GM12878 (cell line): ENCODE data around the gene KREMEN2. TPM values are rescaled to one million over a fixed set of nuclear protein-coding genes. Genes with fewer than 3 reads are reported as not detected.

Experiments used
- ATAC-seq: fragments of 200-7000 bp; cut with Tn5 transposase; 3 replicates; pipeline ENCODE4 v1.9.1; 2020; ENCODE audit warnings: mild to moderate bottlenecking, moderate library complexity
- BruUV-seq: library from RNA; stranded (reverse); fragments of 400-500 nt; replicated peaks from 2 replicates; lab custom pipeline; 2021; lab: Mats Ljungman, UMichigan
- CTCF ChIA-PET: fragments of 300-600 bp; sonication (Branson Sonifier 250); formaldehyde crosslinking; extraction: SDS; loops from one replicate; lab custom pipeline; 2021; ENCODE audit warnings: inconsistent platforms; lab: Yijun Ruan, JAX
- POLR2A ChIA-PET: fragments of 350-600 bp; formaldehyde crosslinking; extraction: SDS; loops from one replicate; lab custom pipeline; 2021; ENCODE audit warnings: inconsistent platforms; lab: Charles Lee
- RAD21 ChIA-PET: fragments of 300-600 bp; sonication (Branson Sonifier 250); formaldehyde crosslinking; loops from one replicate; lab custom pipeline; 2023; ENCODE audit warnings: antibody characterized with exemption; ENCODE audit not compliant: unreplicated experiment; lab: Charles Lee
- SMC1A ChIA-PET: fragments of 300-600 bp; sonication (Branson Sonifier 250); formaldehyde crosslinking; loops from one replicate; lab custom pipeline; 2023; ENCODE audit not compliant: unreplicated experiment, uncharacterized antibody; lab: Charles Lee
- DNase-seq: peaks from one replicate; pipeline ENCODE4 v3.0.0-alpha.2; 2011; ENCODE audit warnings: low read depth, low spot score
- FAIRE-seq: peaks from 3 replicates; lab custom pipeline; 2011; peaks lifted over from hg19 to GRCh38; lab: Jason Lieb, UNC
- H2AFZ ChIP-seq: 2 replicates; pipeline ENCODE4 v1.6.0; 2011; ENCODE audit warnings: low read depth, low read length, control low read depth; ENCODE audit not compliant: control insufficient read depth
- H3K27ac ChIP-seq: 2 replicates; pipeline ENCODE4 v1.5.1; 2011; ENCODE audit warnings: control low read depth; ENCODE audit not compliant: control insufficient read depth, insufficient read depth
- H3K27me3 ChIP-seq, 2 experiments: replicated peaks in 1 of 2; 2 replicates each; pipeline versions ENCODE4 v1.6.0 to v1.6.1; 2011; ENCODE audit warnings: low read length in 1 of 2; ENCODE audit not compliant: control insufficient read depth in 2 of 2, insufficient read depth in 2 of 2
- H3K36me3 ChIP-seq, 2 experiments: 2 replicates each; pipeline ENCODE4 v1.5.1; 2011; ENCODE audit warnings: low read length in 1 of 2; ENCODE audit not compliant: control insufficient read depth in 2 of 2, insufficient read depth in 2 of 2
- H3K4me1 ChIP-seq: 2 replicates; pipeline ENCODE4 v1.6.1; 2011; ENCODE audit warnings: mild to moderate bottlenecking, low read length, moderate library complexity, mixed read lengths; ENCODE audit not compliant: control insufficient read depth, insufficient read depth
- H3K4me2 ChIP-seq: 2 replicates; pipeline ENCODE4 v1.6.0; 2011; ENCODE audit warnings: control low read depth; ENCODE audit not compliant: control insufficient read depth, insufficient read depth
- H3K4me3 ChIP-seq: fragments of 200-600 bp; sonication (generic); 2 replicates; pipeline ENCODE4 v1.5.1; 2016
- H3K79me2 ChIP-seq: 2 replicates; pipeline ENCODE4 v1.6.0; 2011; ENCODE audit warnings: low read length; ENCODE audit not compliant: control insufficient read depth, insufficient read depth
- H3K9ac ChIP-seq: 2 replicates; pipeline ENCODE4 v1.8.0; 2011; ENCODE audit warnings: low read length, control low read depth, mixed read lengths; ENCODE audit not compliant: control insufficient read depth, insufficient read depth
- H3K9me3 ChIP-seq: replicated peaks from 3 replicates; pipeline ENCODE4 v1.5.1; 2011; ENCODE audit warnings: mild to moderate bottlenecking, low read length; ENCODE audit not compliant: control insufficient read depth, insufficient read depth
- H4K20me1 ChIP-seq: 2 replicates; pipeline ENCODE4 v1.6.0; 2011; ENCODE audit not compliant: control insufficient read depth, insufficient read depth
- CHD4 ChIP-seq: fragments of 200-600 bp; sonication (generic); IDR thresholded peaks from 2 replicates; pipeline ENCODE4 v1.6.1; 2016; ENCODE audit warnings: mild to moderate bottlenecking
- MEF2B ChIP-seq: fragments of 450-650 bp; IDR thresholded peaks from 2 replicates; pipeline ENCODE4 v1.6.1; 2018; ENCODE audit warnings: mild to moderate bottlenecking, moderate library complexity; ENCODE audit not compliant: partially characterized antibody, poor library complexity, severe bottlenecking
- MLLT1 ChIP-seq: fragments of 450-650 bp; IDR thresholded peaks from 2 replicates; pipeline ENCODE4 v1.6.1; 2016; ENCODE audit warnings: mild to moderate bottlenecking
- MXI1 ChIP-seq: fragments of 150-350 bp; IDR thresholded peaks from 2 replicates; pipeline ENCODE4 v1.6.1; 2011; ENCODE audit warnings: low read depth, mild to moderate bottlenecking, inconsistent platforms, low read length, improper control_type of control experiment
- POU2F2 ChIP-seq: IDR thresholded peaks from 3 replicates; pipeline ENCODE4 v1.6.1; 2011; ENCODE audit warnings: low read depth, mild to moderate bottlenecking, low read length, borderline replicate concordance
- SIN3A ChIP-seq: IDR thresholded peaks from 2 replicates; pipeline ENCODE4 v1.6.1; 2012; ENCODE audit warnings: low read depth, low read length, improper control_type of control experiment
- TARDBP ChIP-seq: IDR thresholded peaks from 2 replicates; pipeline ENCODE4 v1.6.1; 2016; ENCODE audit warnings: borderline replicate concordance
- TCF7 ChIP-seq: IDR thresholded peaks from 2 replicates; pipeline ENCODE4 v1.6.1; 2014; ENCODE audit warnings: antibody characterized with exemption, borderline replicate concordance
- ZBED1 ChIP-seq: IDR thresholded peaks from 2 replicates; pipeline ENCODE4 v1.6.1; 2016; ENCODE audit warnings: borderline replicate concordance
- ZBTB4 ChIP-seq: fragments of 450-650 bp; formaldehyde crosslinking; IDR thresholded peaks from 2 replicates; pipeline ENCODE4 v1.4.0; 2022; ENCODE audit warnings: mild to moderate bottlenecking, moderate library complexity
- ZNF24 ChIP-seq: fragments of 450-650 bp; IDR thresholded peaks from 2 replicates; pipeline ENCODE4 v1.6.1; 2017; ENCODE audit warnings: antibody characterized with exemption, mild to moderate bottlenecking
- ZZZ3 ChIP-seq: IDR thresholded peaks from 2 replicates; pipeline ENCODE4 v1.6.1; 2011; ENCODE audit warnings: low read depth; ENCODE audit not compliant: control insufficient read depth, insufficient read length
- WGBS: methylation state at CpG from one replicate; pipeline ENCODE4 v1.1.6; 2016; ENCODE audit warnings: low lambda C conversion rate; ENCODE audit not compliant: insufficient replicate concordance, insufficient coverage; ENCODE audit errors: missing lambda C conversion rate; 5-methylcytosine and 5-hydroxymethylcytosine counted together
- in situ Hi-C: fragments of 300-500 bp; cut with MboI; formaldehyde crosslinking; loops from 9 replicates; pipeline ENCODE4 v1.14.3; 2018; ENCODE audit warnings: mixed read lengths
- intact Hi-C: fragments of 100-400 bp; cut with micrococcal nuclease; formaldehyde crosslinking; loops from one replicate; pipeline ENCODE4 v1.14.2; 2022; ENCODE audit not compliant: unreplicated experiment
- polyA plus RNA-seq, 11 experiments: library from polyadenylated mRNA; depleted of rRNA in 4 of 11; unstranded in 6 of 11; stranded (reverse) in 5 of 11; fragments of >200 nt; fragmentation: Nextera tagmentation in 4 of 11; fragmentation: Illumina TruSeq in 1 of 11; extraction: Ambion mirVana in 4 of 11; extraction: Trizol in 1 of 11; gene quantifications; 1 replicate in 1 of 11; 2 replicates in 10 of 11; pipeline versions ENCODE4 v1.2.1 to v1.2.3, GENCODE V29; 2011 to 2016; ENCODE audit warnings: inconsistent platforms in 2 of 11, missing spikeins in 2 of 11, low read depth in 1 of 11
- total RNA-seq, 4 experiments: library from RNA; depleted of rRNA in 3 of 4; stranded (reverse); fragments of >200 nt in 3 of 4; fragmentation: Illumina TruSeq in 1 of 4; extraction: Trizol in 1 of 4; gene quantifications; 2 replicates each; pipeline versions ENCODE4 v1.2.1 to v1.2.3, GENCODE V29; 2013 to 2021

KREMEN2 gene
- total and polyA plus RNA-seq, 10 of the 15 experiments (the other 5 are each of a cell fraction or from before 2014, with no cell fraction given) = 0.06 to 3.7 (median 0.83) TPM; not detected in 2

DNA sequence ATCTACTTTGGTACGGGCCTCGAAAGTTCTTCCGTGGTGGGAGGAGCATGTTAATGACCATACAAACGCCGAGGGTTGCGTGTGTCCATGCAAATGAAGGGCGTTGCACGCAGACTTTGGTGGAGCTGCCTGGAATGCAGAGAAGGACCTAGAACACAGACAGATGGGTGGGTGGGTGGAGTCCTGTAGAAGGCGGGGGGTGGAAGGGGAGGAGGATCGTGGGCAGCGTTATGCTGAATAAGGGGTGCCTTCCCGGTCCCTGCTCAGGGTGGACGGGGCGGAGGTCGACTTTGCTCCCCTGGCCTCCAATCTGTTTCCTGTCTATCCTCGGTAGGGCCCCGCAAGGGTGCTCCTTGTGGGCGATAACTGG is 4.3 kb downstream of the KREMEN2 start:
- BruUV-seq = no TSS peak
- H3K9ac ChIP-seq = peak overlapping the region; percentile 80; the same call in 1 of the 2 replicates

GRCh38 chr16:2968738-2969544 is 4.9 kb downstream of the KREMEN2 start, which contains the start of gene PAQR4:
PAQR4 (plus strand) TSS chr16:2969348; CDS start chr16:2969675, 327 bp downstream.
- peak within 1 kb of the TSS; percentile 86 for H2AFZ ChIP-seq
- H3K27ac ChIP-seq = peak within 1 kb of the TSS; percentile 78
- H3K4me3 ChIP-seq = peak within 1 kb of the TSS; percentile 91
- H3K9ac ChIP-seq = peak within 1 kb of the TSS; percentile 80
- peaks cover 4 to 11% of the 10 kb centered on the region in 2 experiments; a peak in 3 of 4 replicates for H3K36me3 ChIP-seq
- POLR2A ChIA-PET = interaction anchor here (1.0 to 2.0 kb wide), 2 partner anchors 10 to 12 kb away, joined by 3 to 18 read pairs; partner anchors contain the start of gene PKMYT1
- H3K27me3 ChIP-seq = no peaks in the 10 kb centered on the region
- H3K9me3 ChIP-seq = no peaks in the 10 kb centered on the region
- DNase-seq (peak; percentile 72), FAIRE-seq (peak; percentile 80), ATAC-seq (peak; percentile 76)
- peaks cover 26% of the 10 kb centered on the region for H3K4me1 ChIP-seq
- no peaks in the 10 kb centered on the region for H4K20me1 ChIP-seq
- WGBS = under 1% methylated on average over 97 of the region's 98 CpGs
- peak within 1 kb of the TSS; percentile 84 for H3K4me2 ChIP-seq
- BruUV-seq = no TSS peak
- CTCF ChIA-PET = interaction anchor here (0.6 to 1.6 kb wide), 5 partner anchors 11 to 59 kb away, joined by 3 to 13 read pairs (median 5); partner anchors contain the start of genes FLYWCH1 and PKMYT1
- RAD21 ChIA-PET = interaction anchor here (1.7 kb wide), 1 partner anchor 12 kb away, joined by 6 read pairs; the partner anchor contains the start of gene PKMYT1
- in situ Hi-C loops (no loop called here), intact Hi-C loops (no loop called here)
- SMC1A ChIA-PET = interaction anchor here (1.3 kb wide), 1 partner anchor 14 kb away, joined by 5 read pairs; no protein-coding TSS in a partner anchor
- peaks cover 16% of the 10 kb centered on the region for H3K79me2 ChIP-seq
- TF ChIP-seq ZBTB4 (CRISPR knock-in tag) = no peak
- TF ChIP-seq CHD4 = no peak
- TF ChIP-seq MEF2B = no peak
- peak; percentile 86 for TF ChIP-seq MXI1
- no peak for TF ChIP-seq TCF7
- TF ChIP-seq ZBED1 = no peak
- no peak for TF ChIP-seq ZZZ3
- TF ChIP-seq ZNF24 = no peak
- TF ChIP-seq TARDBP = no peak
- no peak for TF ChIP-seq MLLT1

More for the DNA sequence above, 4.3 kb downstream of the KREMEN2 start:
- DNase-seq (no peak), FAIRE-seq (no peak), ATAC-seq (peak; percentile 6)
- no peak for TF ChIP-seq SIN3A
- TF ChIP-seq POU2F2 = peak; percentile 41; the same call in 1 of the 3 replicates
- no peaks in the 10 kb centered on the region for H3K27me3 ChIP-seq
- CTCF ChIA-PET = no interaction called here
- H2AFZ ChIP-seq = peak overlapping the region; percentile 65
- no peak overlapping the region for H3K27ac ChIP-seq
- WGBS = 2% methylated on average over 18 of the region's 18 CpGs
- RAD21 ChIA-PET = no interaction called here
- peaks cover 16% of the 10 kb centered on the region for H3K79me2 ChIP-seq
- peak overlapping the region; percentile 84 for H3K4me2 ChIP-seq
- POLR2A ChIA-PET = interaction anchor here (0.6 kb wide), 1 partner anchor 12 kb away, joined by 9 read pairs; no protein-coding TSS in a partner anchor
- in situ Hi-C loops (no loop called here), intact Hi-C loops (no loop called here)
- peak overlapping the region; percentile 91 for H3K4me3 ChIP-seq
- H3K4me1 ChIP-seq = peaks cover 32% of the 10 kb centered on the region
- SMC1A ChIA-PET = no interaction called here
- no peaks in the 10 kb centered on the region for H3K9me3 ChIP-seq
- no peaks in the 10 kb centered on the region for H4K20me1 ChIP-seq
- H3K36me3 ChIP-seq = peaks cover 4 to 10% of the 10 kb centered on the region in 2 experiments; a peak in 3 of 4 replicates
